Heart right ventricle (tissue), 16 donors: ENCODE results near the gene ASPRV1. TPM values are rescaled to one million over a fixed set of nuclear protein-coding genes. Genes with fewer than 3 reads are reported as not detected.
"Not testable (repeated sequence)": the region's sequence is repeated elsewhere in the genome, so short reads cannot be mapped to it uniquely, and the experiment has no call there.

Experiments used
- ATAC-seq, 8 donors: fragments of 200-7000 bp; cut with Tn5 transposase; one replicate each; pipeline ENCODE4 v1.9.1; 2020; ENCODE audit warnings: mild to moderate bottlenecking in 8 of 8, moderate library complexity in 8 of 8, moderate number of reproducible peaks in 1 of 8
- DNase-seq, 2 donors: peaks; one replicate each; pipeline ENCODE4 v3.0.0-alpha.2; 2020
- H3K27ac ChIP-seq, 10 donors: fragments of 200-600 bp; sonication (generic) in 2 of 10; one replicate each; pipeline versions ENCODE4 v1.5.0 to v1.8.0; 2020 to 2022; ENCODE audit warnings: mild to moderate bottlenecking in 3 of 10
- H3K27me3 ChIP-seq, 7 donors: fragments of 200-600 bp; one replicate each; pipeline ENCODE4 v1.8.0; 2021 to 2022; ENCODE audit warnings: mild to moderate bottlenecking in 2 of 7
- H3K36me3 ChIP-seq, 9 donors: fragments of 200-600 bp; sonication (generic) in 1 of 9; one replicate each; pipeline versions ENCODE4 v1.5.0 to v1.8.0; 2020 to 2022; ENCODE audit warnings: mild to moderate bottlenecking in 2 of 9
- H3K4me1 ChIP-seq, 9 donors: fragments of 200-600 bp; sonication (generic) in 1 of 9; one replicate each; pipeline versions ENCODE4 v1.5.0 to v1.8.0; 2020 to 2022; ENCODE audit warnings: mild to moderate bottlenecking in 4 of 9
- H3K4me3 ChIP-seq, 10 donors: fragments of 200-600 bp; sonication (generic) in 2 of 10; one replicate each; pipeline versions ENCODE4 v1.5.0 to v1.8.0; 2020 to 2022; ENCODE audit warnings: mild to moderate bottlenecking in 7 of 10, moderate library complexity in 2 of 10
- H3K9me3 ChIP-seq, 11 donors: fragments of 200-600 bp in 10 of 11; sonication (generic) in 2 of 11; one replicate each; pipeline versions ENCODE4 v1.5.0 to v1.8.0; 2013 to 2022; ENCODE audit warnings: mild to moderate bottlenecking in 2 of 11, control low read depth in 1 of 11, moderate library complexity in 1 of 11
- WGBS, 2 donors: extraction: QIAGEN DNeasy Blood & Tissue Kit; methylation state at CpG; one replicate each; pipeline ENCODE4 v1.1.7; 2013; ENCODE audit warnings: inconsistent platforms in 1 of 2; 5-methylcytosine and 5-hydroxymethylcytosine counted together
- intact Hi-C, 10 donors: fragments of 100-400 bp; cut with DNase I; formaldehyde crosslinking; loops; one replicate each; pipeline versions ENCODE4 v1.11.1 to v1.14.2; 2022
- polyA plus RNA-seq, 2 donors: library from polyadenylated mRNA; stranded (reverse); fragments of 200-250 nt; gene quantifications; one replicate each; pipeline ENCODE4 v1.2.3, GENCODE V29; 2013
- total RNA-seq, 10 donors: library from RNA; stranded (reverse); fragmentation: NEBNext Ultra II Directional in 3 of 10; extraction: Animal tissue kit (Norgen Biotek cat#: 25700) in 3 of 10; gene quantifications; one replicate each; pipeline versions ENCODE4 v1.2.1 to v1.2.4, GENCODE V29; 2021 to 2023
- TF ChIP-seq, protein P1 (sequence below), 9 donors: fragments of 200-600 bp; sonication (generic) in 2 of 9; IDR thresholded peaks; one replicate each; pipeline versions ENCODE4 v1.5.0 to v1.8.0; 2021 to 2022; ENCODE audit warnings: antibody characterized with exemption in 9 of 9, mild to moderate bottlenecking in 5 of 9, moderate library complexity in 1 of 9
- donor health status: Arrhythmogenic right ventricular cardiomyopathy.
- donor health status: ischemic (EF 13 %, LVEDD 7.1; RV severe dilation, severe dysfunction).
- donor health status: healthy with polysubstance abuse.
- donor health status: DM: no; HTN: yes; CAD: no.
- donor health status: DM: no; HTN: no; CAD: no.
- donor health status: ischemic (EF 25% LVEDD 6.9; RV normal size, moderate dysfunction).
- donor health status: ischemic (EF 25% LVEDD 5.7; RV mildly dilated, moderate dysfunction).
- donor health status: healthy.
- donor health status: DM: yes; HTN: yes; CAD: no.
- donor health status: Ischemic cardiomyopathy.
- donor health status: ischemic (EF 35%, LVEDD 5.7; RV mildly dilated, moderate dysfunction).
- donor health status: nonischemic (EF 11% LVEDD 7.7; RV severe dilation, severe dysfunction).
- donor health status: DM: yes; HTN: yes; CAD: no.
- donor health status: PGD.
- donor health status: ischemic (EF 29% LVEDD 5.4; RV normal size, mild dysfunction).
- donor health status: nonischemic (EF 23%, LVEDD 6.1; RV moderate dilation, normal function).

ASPRV1 gene
- total and polyA plus RNA-seq, 12 donors: 0.36 to 1.5 (median 0.94) TPM

DNA sequence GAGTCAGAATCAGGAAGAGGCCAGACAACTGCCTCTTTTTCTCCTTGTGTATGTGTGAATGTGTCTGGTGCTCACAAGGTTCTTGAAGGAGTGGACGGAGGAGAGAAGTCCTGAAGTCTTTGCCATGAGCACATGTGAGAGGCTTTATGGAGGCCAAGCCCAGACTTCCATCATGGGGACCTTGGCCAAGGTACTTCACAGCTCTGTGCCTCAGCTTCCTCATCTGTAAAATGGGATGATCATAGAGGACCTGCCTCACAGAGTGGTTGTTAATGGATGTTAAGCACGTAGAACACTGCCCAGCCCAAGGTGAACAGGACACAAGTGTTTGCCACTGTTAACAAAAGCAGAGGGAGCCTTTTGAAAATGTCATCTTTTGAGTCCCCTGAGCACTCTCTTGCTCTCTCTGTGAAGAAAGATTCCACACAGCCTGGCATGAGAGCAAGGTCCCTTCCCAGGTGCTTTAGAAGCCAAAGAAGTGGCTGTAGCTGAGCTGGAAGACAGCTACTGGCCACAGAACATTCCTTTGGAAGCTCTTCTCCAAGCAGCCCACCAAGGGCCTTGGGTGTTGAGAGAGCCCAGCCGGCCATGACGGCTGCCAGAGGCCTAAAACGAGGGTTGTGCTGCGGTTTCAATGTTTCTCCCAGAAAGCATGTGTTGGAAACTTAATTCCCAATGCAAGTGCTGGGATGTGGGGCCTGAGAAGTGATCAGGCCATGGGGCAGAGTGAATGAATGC, 41.8 kb upstream of the ASPRV1 start:
- ATAC-seq (no peak), DNase-seq (no peak)
- peaks cover 0 to 12% (median 0%) of the 10 kb centered on the region in 9 donors for H3K4me1 ChIP-seq
- no peaks in the 10 kb centered on the region for H3K9me3 ChIP-seq
- H3K27ac ChIP-seq: peak overlapping the region in 1 of 10 donors; percentile 4
- TF ChIP-seq, protein P1, sequence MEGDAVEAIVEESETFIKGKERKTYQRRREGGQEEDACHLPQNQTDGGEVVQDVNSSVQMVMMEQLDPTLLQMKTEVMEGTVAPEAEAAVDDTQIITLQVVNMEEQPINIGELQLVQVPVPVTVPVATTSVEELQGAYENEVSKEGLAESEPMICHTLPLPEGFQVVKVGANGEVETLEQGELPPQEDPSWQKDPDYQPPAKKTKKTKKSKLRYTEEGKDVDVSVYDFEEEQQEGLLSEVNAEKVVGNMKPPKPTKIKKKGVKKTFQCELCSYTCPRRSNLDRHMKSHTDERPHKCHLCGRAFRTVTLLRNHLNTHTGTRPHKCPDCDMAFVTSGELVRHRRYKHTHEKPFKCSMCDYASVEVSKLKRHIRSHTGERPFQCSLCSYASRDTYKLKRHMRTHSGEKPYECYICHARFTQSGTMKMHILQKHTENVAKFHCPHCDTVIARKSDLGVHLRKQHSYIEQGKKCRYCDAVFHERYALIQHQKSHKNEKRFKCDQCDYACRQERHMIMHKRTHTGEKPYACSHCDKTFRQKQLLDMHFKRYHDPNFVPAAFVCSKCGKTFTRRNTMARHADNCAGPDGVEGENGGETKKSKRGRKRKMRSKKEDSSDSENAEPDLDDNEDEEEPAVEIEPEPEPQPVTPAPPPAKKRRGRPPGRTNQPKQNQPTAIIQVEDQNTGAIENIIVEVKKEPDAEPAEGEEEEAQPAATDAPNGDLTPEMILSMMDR (IDR thresholded peaks at IDR 0.05): no peak
- H3K27me3 ChIP-seq: no peaks in the 10 kb centered on the region
- H3K36me3 ChIP-seq: no peaks in the 10 kb centered on the region
- WGBS, 2 donors: 86 to 88% methylated on average over 6 of the region's 6 CpGs
- H3K4me3 ChIP-seq: no peak overlapping the region
- intact Hi-C loops: no loop called here

- TF ChIP-seq, protein P1 (IDR thresholded peaks at IDR 0.05): no peak
- WGBS, 2 donors: 78 to 81% methylated on average over 2 of the region's 2 CpGs
- DNase-seq: no peak
- no peaks in the 10 kb centered on the region for H3K36me3 ChIP-seq
- peaks cover 0 to 12% (median 0%) of the 10 kb centered on the region in 9 donors for H3K4me1 ChIP-seq
- H3K4me3 ChIP-seq: no peak overlapping the region
- H3K27me3 ChIP-seq: no peaks in the 10 kb centered on the region
- H3K9me3 ChIP-seq: no peaks in the 10 kb centered on the region
- ATAC-seq: no peak
- intact Hi-C loops: no loop called here
- peak overlapping the region in 1 of 10 donors; percentile 4 for H3K27ac ChIP-seq
These were observed 40.9 kb upstream of the ASPRV1 start for GRCh38 chr2:70002241-70002899.

DNA sequence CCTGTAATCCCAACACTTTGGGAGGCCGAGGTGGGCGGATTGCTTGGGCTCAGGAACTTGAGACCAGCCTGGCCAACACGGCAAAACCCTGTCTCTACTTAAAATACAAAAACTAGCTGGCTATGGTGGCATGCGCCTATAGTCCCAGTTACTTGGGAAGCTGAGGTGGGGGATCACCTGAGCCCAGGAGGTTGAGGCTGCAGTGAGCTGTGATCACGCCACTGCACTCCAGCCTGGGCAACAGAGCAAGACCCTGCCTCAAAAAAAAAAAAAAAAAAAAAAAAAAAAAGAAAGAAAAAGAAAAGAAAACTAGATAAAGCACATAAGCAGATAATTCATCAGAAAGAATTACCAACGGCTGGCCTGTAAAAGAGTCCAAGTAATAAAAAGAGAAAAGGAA, 39.1 kb upstream of the ASPRV1 start:
- peaks cover 0 to 12% (median 0%) of the 10 kb centered on the region in 9 donors for H3K4me1 ChIP-seq
- H3K27me3 ChIP-seq, H3K9me3 ChIP-seq, ATAC-seq, DNase-seq, H3K4me3 ChIP-seq, H3K27ac ChIP-seq, intact Hi-C loops: not testable (repeated sequence)
- WGBS, 2 donors: 95% methylated on average over 6 of the region's 6 CpGs
- H3K36me3 ChIP-seq: peaks cover 0 to 12% (median 0%) of the 10 kb centered on the region in 9 donors

DNA sequence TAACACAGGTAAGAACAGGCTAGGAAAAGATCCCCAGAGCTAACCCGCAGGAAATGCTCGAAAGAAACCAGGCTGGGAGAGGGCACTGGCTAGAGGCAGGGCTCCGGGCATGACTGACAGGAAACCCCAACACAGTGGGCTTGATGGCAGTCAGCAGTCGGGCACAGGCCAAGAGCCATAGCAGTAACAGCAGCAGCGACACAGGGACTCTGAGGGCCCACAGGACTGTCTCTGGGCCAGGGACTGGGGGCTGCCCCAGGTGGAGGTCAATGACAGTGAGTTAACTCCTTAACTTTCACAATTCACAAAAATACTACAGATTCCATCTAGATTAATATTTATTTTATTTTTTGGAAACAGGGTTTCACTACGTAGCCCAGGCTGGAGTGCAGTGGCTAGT, 37.3 kb upstream of the ASPRV1 start:
- H3K27ac ChIP-seq: no peak overlapping the region
- ATAC-seq (no peak), DNase-seq (no peak)
- H3K4me3 ChIP-seq: no peak overlapping the region
- no peaks in the 10 kb centered on the region for H3K27me3 ChIP-seq
- peaks cover 0 to 29% (median under 1%) of the 10 kb centered on the region in 9 donors for H3K36me3 ChIP-seq
- no peaks in the 10 kb centered on the region for H3K9me3 ChIP-seq
- 94 to 97% methylated on average over 6 of the region's 6 CpGs for WGBS, 2 donors
- peaks cover 0 to 12% (median 0%) of the 10 kb centered on the region in 9 donors for H3K4me1 ChIP-seq
- intact Hi-C loops: no loop called here
- TF ChIP-seq, protein P1 (IDR thresholded peaks at IDR 0.05): no peak
